GM04504 (cell line): Measurements from ENCODE around the gene STK11IP.

Source experiments
- DNase-seq: peaks from one replicate; pipeline ENCODE4 v3.0.0-alpha.2; 2012; ENCODE audit warnings: low read depth

STK11IP gene

GRCh38 chr2:219563271-219563928 lies 34.3 kb upstream of the STK11IP start:
- no peak for DNase-seq

DNA sequence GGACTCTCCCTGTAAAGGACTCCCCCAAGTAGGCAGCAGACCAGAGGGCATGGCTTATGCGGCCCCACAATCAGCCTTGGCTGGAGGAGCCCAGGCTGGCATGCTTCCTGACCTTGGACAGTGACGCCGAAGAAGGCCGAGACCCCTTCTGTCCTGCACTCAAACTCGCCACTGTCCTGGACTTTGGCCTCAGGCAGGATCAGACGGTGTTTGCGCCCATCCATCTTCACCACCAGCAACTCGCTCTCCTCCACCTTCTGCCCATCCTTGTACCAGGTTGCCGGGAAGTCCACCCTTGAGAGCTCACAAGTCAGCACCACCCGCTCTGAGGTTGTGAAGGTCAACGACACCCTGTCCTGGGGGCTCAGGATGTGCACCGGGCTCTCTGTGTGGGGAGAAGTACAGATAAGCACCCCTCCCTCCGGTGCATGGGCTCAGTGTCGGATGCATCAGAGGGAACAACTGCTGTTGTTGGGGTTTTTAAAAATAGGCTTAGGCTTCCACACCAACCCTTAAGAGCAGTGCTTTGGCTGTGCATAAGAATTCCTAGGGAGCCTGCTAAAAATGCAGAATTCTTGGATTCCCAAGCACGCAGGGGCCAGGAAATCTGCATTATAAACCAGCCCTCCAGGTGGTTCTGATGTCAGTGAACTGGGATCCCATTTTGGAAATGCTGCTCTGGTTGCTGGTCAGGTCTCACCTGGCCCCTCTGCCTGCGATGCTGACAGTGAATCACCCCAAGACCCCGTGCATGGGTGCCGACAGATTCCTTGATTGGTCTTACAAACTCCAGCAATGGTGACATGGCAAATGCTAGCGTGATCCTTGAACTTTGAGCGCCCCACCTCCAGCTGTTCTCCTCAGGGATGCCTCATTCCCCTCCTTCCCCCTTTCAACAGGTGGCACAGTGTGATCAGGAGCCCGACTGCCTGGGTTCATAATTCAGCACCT lies 32.3 kb upstream of the STK11IP start:
- DNase-seq: no peak

DNA sequence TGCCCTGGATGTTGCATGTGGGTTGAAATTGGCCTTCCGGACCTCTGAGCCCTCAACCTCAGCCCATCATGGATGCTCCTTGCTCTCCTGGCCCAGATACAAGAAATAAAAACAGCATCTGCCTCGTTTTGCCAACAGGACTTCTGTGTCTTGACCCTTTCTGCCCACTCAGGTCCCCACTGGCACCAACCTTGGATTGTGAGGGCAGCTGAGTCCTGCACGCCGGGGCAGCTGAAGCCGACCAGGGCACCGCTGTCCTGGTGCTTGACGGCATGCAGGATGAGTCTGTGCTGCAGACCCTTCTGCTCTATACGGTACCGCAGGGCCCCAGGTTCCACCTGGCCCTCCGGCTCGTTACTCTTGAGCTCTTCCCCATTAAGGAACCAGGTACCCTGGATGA lies 31.0 kb upstream of the STK11IP start:
- DNase-seq: no peak

- no peak for DNase-seq
Measured at GRCh38 chr2:219567131-219567530, 30.5 kb upstream of the STK11IP start.

DNA sequence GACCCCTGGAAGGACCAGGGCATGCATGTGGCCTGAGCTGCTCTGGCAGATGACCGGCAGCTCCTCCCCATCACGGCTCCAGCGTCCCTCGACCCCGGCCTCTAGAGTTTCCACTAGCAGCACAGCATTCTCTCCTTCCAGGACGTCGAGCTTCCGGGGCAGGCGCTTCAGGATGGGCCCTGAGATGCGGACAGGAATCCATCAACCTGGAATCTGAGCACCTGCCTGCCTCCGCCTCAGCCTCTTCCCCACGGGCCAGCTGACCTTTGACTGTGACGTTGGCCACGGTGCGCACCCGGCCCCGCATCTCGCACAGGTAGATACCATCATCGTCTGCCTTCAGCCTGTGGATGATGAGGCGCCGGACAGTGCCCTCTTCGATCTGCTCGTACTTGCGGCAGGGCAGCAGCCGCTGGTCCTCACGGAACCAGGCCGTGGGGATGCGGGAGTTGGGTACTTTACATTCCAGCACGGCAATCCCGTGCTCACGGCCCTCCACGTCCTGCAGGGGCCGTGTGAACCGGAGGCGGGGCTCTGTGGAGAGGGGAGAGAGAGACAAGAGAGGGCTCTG lies 29.8 kb upstream of the STK11IP start:
- no peak for DNase-seq

GRCh38 chr2:219569041-219569440 lies 28.6 kb upstream of the STK11IP start:
- DNase-seq: no peak

DNA sequence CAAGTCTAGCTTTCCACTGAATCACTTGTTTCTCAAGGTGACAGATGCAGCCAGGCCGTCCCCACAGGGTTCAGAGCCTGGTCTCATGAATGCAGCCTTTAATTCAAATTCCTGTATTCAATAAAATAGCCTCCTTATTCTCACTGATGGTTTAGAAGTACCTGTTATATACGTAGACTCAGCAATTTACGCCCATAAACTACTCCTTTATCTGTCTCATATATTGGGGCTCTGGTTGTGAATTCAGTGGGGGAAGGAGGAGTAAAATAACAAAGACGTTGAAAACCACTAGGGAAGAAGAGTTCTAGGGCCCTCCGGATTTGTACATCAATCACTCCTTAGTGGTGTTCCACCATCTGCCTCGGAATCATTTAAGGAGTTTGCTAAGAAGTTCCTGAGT lies 28.0 kb upstream of the STK11IP start:
- no peak for DNase-seq

GRCh38 chr2:219570194-219570923 lies 27.3 kb upstream of the STK11IP start:
- no peak for DNase-seq

DNA sequence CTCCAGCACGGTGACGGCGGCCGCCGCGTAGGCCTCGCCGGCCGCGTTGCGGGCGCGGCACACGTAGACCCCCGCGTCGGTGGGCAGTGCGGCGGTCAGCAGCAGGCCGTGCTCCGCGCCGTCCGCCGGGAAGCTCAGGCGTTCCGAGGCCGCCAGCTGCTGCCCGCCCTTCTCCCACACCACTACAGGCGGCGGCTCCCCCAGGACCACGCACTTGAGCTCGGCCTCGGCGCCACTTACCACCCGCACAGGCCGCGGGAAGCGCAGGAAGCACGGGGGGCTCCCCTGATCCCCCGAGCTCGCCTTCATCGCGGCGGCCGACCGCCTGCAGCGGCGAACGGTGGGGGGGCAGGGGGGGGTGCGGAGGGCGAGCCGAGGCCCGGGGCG lies 26.7 kb upstream of the STK11IP start:
- DNase-seq: no peak

- DNase-seq: no peak
Measured at GRCh38 chr2:219571311-219572236, 26.1 kb upstream of the STK11IP start, which contains the start of gene OBSL1. Gene OBSL1, minus strand, starts transcription at chr2:219571539. Its CDS starts 307 bp downstream, at chr2:219571232.

GRCh38 chr2:219572237-219573001 lies 25.2 kb upstream of the STK11IP start, which contains the start of gene INHA:
Gene INHA, plus strand, starts transcription at chr2:219572310. Its CDS starts 65 bp downstream, at chr2:219572375.
- DNase-seq: no peak

DNA sequence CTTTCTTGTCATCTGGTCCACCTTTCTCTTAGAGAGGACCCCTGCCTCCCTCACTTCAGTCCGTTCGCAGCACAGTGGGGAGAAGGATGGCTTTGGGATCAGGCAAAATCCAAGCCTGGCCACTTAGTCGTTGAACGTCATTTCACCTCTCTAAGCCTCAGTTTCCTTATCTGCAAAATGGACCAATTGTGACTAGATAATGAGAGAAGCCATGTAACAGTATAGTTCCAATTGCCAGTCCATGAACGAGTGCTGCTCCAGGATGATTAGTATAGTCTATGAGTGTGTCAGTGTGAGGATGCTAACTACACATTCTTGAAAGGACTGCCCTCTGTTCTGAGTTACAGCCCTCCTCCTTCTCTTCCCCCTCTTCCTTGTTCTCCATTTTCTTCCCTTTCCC lies 24.5 kb upstream of the STK11IP start:
- no peak for DNase-seq

- no peak for DNase-seq
Measured at GRCh38 chr2:219574484-219575311, 23.0 kb upstream of the STK11IP start.

GRCh38 chr2:219575566-219576504 lies 21.8 kb upstream of the STK11IP start:
- no peak for DNase-seq

GRCh38 chr2:219576505-219577388 lies 20.9 kb upstream of the STK11IP start:
- DNase-seq: no peak

DNA sequence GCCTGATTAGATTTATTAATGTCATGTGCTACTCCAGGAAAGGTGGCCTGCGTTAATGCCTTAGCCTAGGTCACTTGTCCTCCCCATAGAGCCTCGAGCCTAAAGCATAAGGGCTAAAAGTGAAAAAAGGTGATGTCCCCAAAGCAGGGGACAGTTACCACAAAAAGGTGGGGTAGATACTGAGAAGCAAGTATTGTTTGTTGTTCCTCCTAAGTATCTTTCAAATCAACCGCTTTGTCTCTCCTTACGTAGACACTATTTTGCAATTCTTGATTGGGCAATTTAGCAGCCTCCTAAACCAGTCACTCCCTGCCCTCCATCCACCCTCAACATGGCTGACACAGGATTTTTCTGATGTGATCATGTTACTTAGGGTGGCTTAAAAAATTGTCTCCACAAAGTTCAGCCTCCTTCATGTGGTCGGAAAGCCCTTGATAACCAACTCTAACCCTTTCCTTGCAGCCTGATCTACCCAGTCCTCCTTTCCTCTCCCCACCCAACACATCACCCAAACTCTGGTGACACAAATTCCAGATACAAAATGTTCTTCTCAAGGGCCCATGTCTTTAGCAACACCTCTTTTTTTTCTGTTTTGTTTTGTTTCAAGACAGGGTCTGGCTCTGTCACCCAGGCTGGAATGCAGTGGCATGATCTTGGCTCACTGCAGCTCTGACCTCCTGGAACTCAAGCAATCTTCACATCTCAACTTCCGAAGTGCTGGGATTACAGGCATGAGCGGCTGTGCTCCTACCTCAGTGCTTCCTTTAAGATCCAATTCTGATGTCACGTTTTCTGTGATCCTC lies 18.6 kb upstream of the STK11IP start:
- DNase-seq: no peak
